ENCODE data around the gene GPT2. TPM values are rescaled to one million over a fixed set of nuclear protein-coding genes. Genes with fewer than 3 reads are reported as not detected.

The GPT2 gene
- total RNA-seq, 2 donors from 2014 or later: 5.1 to 6.8 TPM

DNA sequence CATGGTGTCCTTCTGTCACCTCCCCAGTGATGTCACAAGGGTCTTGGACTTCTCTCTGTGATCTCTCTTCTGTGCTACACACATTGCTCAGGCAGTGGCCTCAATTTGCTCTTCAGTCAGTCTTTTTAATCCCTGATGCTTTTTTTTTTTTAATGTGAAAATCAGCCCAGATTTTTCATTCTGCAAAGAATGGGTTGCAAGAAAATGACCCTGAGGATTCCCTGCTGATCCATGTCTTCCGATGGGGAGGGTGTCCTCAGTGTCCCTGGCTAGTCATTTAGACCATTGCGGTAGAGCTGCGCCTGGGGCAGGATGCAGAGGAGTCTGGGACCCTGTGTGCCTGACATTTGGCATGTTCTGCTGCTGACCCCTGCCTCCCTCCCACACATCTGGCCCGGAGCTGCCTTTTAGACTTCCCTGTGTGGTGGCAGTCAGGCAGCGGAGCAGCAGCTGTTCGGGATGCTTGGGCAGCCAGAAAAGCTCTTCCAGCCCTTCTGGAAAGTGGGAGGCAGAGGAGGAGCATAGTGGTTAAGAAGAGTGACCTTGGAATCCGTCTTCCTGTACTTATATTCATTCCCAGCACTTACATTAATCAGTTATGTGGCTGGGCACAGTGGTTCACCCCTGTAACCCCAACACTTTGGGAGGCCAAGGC, 12.3 kb downstream of the GPT2 start:
- ATAC-seq (ENCODE audit: insufficient number of reproducible peaks, low FRiP score, low read depth): no peak
- H3K27ac ChIP-seq: no peak overlapping the region

DNA sequence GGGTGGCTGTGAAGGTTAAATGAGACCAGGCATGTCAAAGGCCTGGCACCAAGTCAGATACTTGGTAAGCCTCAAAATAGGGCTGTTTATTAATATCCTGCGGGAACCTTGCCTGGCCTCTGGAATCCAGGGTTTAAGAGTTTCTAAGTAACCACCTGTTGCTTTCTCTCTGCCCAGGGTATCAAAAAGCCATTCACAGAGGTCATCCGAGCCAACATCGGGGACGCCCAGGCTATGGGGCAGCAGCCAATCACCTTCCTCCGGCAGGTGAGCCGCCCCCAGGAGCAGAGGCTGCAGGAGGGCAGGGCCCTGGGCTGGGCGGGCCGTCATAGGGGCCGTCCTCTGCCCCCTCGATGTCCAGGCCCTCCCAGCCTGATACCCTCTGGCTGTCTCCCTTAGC, 13.3 kb downstream of the GPT2 start:
- no peak overlapping the region for H3K27ac ChIP-seq
- DNase-seq (ENCODE audit: low spot score): no peak
- H3K9me3 ChIP-seq: no peaks in the 10 kb centered on the region
- peaks cover 0 to 6% of the 10 kb centered on the region in 2 donors for H3K4me1 ChIP-seq (ENCODE audit: control insufficient read depth in 1 of 2, low read depth in 2 of 2)
- TF ChIP-seq, protein P1, sequence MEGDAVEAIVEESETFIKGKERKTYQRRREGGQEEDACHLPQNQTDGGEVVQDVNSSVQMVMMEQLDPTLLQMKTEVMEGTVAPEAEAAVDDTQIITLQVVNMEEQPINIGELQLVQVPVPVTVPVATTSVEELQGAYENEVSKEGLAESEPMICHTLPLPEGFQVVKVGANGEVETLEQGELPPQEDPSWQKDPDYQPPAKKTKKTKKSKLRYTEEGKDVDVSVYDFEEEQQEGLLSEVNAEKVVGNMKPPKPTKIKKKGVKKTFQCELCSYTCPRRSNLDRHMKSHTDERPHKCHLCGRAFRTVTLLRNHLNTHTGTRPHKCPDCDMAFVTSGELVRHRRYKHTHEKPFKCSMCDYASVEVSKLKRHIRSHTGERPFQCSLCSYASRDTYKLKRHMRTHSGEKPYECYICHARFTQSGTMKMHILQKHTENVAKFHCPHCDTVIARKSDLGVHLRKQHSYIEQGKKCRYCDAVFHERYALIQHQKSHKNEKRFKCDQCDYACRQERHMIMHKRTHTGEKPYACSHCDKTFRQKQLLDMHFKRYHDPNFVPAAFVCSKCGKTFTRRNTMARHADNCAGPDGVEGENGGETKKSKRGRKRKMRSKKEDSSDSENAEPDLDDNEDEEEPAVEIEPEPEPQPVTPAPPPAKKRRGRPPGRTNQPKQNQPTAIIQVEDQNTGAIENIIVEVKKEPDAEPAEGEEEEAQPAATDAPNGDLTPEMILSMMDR (IDR thresholded peaks at IDR 0.05): no peak
- no peak overlapping the region for H3K4me3 ChIP-seq
- H3K36me3 ChIP-seq: no peaks in the 10 kb centered on the region
- ATAC-seq (ENCODE audit: insufficient number of reproducible peaks, low FRiP score, low read depth): no peak
- H3K27me3 ChIP-seq (replicated peaks; ENCODE audit: insufficient read depth): no peaks in the 10 kb centered on the region

More for the DNA sequence above, 12.3 kb downstream of the GPT2 start:
- no peaks in the 10 kb centered on the region for H3K36me3 ChIP-seq
- DNase-seq (ENCODE audit: low spot score): no peak
- no peaks in the 10 kb centered on the region for H3K9me3 ChIP-seq
- H3K4me3 ChIP-seq: no peak overlapping the region
- peaks cover 0 to 6% of the 10 kb centered on the region in 2 donors for H3K4me1 ChIP-seq (ENCODE audit: control insufficient read depth in 1 of 2, low read depth in 2 of 2)
- TF ChIP-seq, protein P1 (IDR thresholded peaks at IDR 0.05): no peak
- H3K27me3 ChIP-seq (replicated peaks; ENCODE audit: insufficient read depth): no peaks in the 10 kb centered on the region

DNA sequence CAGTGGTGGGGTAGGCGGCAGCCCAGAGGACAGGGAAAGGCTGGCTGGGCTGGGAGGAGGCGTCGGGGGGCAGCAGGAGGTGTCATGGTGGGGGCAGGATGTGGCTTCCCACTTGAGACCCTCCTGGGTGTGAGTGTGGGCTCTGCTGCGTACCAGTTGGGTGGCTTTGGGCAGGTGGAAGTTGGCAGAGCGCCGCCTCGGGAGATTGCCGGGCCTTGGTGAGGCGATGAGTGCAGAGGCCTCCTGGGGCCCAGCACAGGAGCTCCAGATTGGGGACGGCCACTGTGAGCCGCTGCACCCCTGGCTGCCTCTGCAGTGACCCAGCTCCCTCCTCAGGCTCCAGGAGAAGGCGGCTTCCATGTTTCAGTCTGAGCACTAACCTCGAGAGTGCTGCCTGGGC, 13.8 kb downstream of the GPT2 start:
- H3K9me3 ChIP-seq: no peaks in the 10 kb centered on the region
- H3K27ac ChIP-seq: no peak overlapping the region
- ATAC-seq (ENCODE audit: insufficient number of reproducible peaks, low FRiP score, low read depth): no peak

GRCh38 chr16:46899443-46900143, 15.4 kb downstream of the GPT2 start:
- Histone ChIP-seq H3K4me3 (no peak overlapping the region), H3K27me3 (replicated peaks; ENCODE audit: insufficient read depth) (no peaks in the 10 kb centered on the region), H3K9me3 (no peaks in the 10 kb centered on the region), H3K36me3 (no peaks in the 10 kb centered on the region), H3K4me1 (ENCODE audit: control insufficient read depth in 1 of 2, low read depth in 2 of 2) (no peaks in the 10 kb centered on the region), H3K27ac (no peak overlapping the region)
- TF ChIP-seq, protein P1 (IDR thresholded peaks at IDR 0.05): no peak
- DNase-seq (ENCODE audit: low spot score): no peak
- ATAC-seq (ENCODE audit: insufficient number of reproducible peaks, low FRiP score, low read depth): no peak

More for the DNA sequence above, 13.8 kb downstream of the GPT2 start:
- H3K36me3 ChIP-seq: no peaks in the 10 kb centered on the region
- no peak for DNase-seq (ENCODE audit: low spot score)
- H3K4me1 ChIP-seq (ENCODE audit: control insufficient read depth in 1 of 2, low read depth in 2 of 2): peaks cover 0 to 6% of the 10 kb centered on the region in 2 donors
- TF ChIP-seq, protein P1 (IDR thresholded peaks at IDR 0.05): no peak
- H3K4me3 ChIP-seq: no peak overlapping the region
- H3K27me3 ChIP-seq (replicated peaks; ENCODE audit: insufficient read depth): no peaks in the 10 kb centered on the region

DNA sequence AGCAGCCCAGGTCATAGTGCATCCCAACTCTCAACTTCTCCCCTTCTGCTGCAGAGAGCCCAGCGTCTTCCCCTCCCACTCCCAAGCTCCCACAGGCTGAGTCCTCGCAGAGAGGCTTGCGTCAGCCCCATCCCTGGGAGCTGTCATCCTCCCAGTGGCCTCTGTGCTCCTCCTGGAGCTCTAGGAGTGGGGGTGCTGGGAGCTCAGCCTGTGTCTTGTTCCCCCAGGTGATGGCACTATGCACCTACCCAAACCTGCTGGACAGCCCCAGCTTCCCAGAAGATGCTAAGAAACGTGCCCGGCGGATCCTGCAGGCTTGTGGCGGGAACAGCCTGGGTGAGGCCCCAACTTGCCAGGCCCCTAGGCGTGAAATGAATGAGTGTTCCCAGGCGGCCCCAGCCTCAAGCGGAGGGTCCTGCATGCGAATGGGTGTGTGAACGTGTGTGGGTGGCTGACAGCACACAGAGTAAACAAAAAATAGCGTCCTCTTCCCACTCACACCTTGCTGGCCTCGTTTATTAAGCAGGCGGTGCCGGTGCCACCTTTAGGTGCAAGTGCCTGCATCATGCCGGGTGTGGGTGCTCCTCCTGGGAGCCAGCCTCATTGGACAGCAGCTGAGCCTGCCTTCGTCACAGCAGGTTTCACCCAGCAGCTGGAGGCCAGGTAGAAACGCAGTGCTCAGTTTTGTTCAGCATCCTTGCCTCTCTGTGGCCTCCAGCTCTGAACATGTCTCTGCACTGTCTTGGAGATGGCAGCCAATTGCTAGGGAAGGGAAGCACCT, 16.5 kb downstream of the GPT2 start:
- no peak overlapping the region for H3K27ac ChIP-seq
- no peaks in the 10 kb centered on the region for H3K36me3 ChIP-seq
- no peak for DNase-seq (ENCODE audit: low spot score)
- no peak for ATAC-seq (ENCODE audit: insufficient number of reproducible peaks, low FRiP score, low read depth)
- H3K4me1 ChIP-seq (ENCODE audit: control insufficient read depth in 1 of 2, low read depth in 2 of 2): no peaks in the 10 kb centered on the region
- no peaks in the 10 kb centered on the region for H3K9me3 ChIP-seq
- no peaks in the 10 kb centered on the region for H3K27me3 ChIP-seq (replicated peaks; ENCODE audit: insufficient read depth)
- H3K4me3 ChIP-seq: no peak overlapping the region
- TF ChIP-seq, protein P1 (IDR thresholded peaks at IDR 0.05): no peak
